Germinal center (tissue), 1 donor: ENCODE results near the gene VGLL2.

Experiments
- DNase-seq: peaks from one replicate; pipeline ENCODE4 v3.0.0; 2012; ENCODE audit warnings: mixed read lengths, low spot score

The VGLL2 gene

GRCh38 chr6:117317261-117317660, 51.9 kb downstream of the VGLL2 start:
- DNase-seq = no peak
